ENCODE measurements around the gene HDLBP.
"Not testable (repeated sequence)": the region's sequence is repeated elsewhere in the genome, so short reads cannot be mapped to it uniquely, and the experiment has no call there.

The HDLBP gene

DNA sequence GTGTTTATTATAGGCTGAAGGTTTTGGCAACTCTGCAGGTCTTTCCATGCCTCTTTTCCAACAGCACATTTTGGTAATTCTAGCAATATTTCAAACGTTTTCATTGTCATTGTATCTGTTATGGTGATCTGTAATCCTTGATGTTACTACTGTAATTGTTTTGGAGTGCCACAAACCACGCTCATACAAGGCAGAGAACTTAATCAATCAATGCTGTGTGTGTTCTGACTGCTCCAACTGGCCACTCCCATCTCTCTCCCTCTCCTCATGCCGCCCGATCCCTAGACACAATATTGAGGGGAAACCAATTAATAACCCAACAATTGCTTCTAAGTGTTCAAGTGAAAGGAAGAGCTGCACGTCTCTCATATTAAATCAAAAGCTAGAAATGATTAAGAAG, 32.9 kb downstream of the HDLBP start:
- H3K9me3 Mint-ChIP-seq: peaks cover 1% of the 10 kb centered on the region
- H3K4me3 Mint-ChIP-seq: no peak overlapping the region
- H3K27ac Mint-ChIP-seq: peak overlapping the region; percentile 62
- H3K36me3 Mint-ChIP-seq (ENCODE audit: low read depth): peaks cover 23% of the 10 kb centered on the region
- peaks cover 37% of the 10 kb centered on the region for H3K4me1 Mint-ChIP-seq
- TF ChIP-seq, protein P1, sequence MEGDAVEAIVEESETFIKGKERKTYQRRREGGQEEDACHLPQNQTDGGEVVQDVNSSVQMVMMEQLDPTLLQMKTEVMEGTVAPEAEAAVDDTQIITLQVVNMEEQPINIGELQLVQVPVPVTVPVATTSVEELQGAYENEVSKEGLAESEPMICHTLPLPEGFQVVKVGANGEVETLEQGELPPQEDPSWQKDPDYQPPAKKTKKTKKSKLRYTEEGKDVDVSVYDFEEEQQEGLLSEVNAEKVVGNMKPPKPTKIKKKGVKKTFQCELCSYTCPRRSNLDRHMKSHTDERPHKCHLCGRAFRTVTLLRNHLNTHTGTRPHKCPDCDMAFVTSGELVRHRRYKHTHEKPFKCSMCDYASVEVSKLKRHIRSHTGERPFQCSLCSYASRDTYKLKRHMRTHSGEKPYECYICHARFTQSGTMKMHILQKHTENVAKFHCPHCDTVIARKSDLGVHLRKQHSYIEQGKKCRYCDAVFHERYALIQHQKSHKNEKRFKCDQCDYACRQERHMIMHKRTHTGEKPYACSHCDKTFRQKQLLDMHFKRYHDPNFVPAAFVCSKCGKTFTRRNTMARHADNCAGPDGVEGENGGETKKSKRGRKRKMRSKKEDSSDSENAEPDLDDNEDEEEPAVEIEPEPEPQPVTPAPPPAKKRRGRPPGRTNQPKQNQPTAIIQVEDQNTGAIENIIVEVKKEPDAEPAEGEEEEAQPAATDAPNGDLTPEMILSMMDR (IDR thresholded peaks at IDR 0.05): no peak
- no peaks in the 10 kb centered on the region for H3K27me3 Mint-ChIP-seq (ENCODE audit: low read depth, poor library complexity)
- DNase-seq: no peak

DNA sequence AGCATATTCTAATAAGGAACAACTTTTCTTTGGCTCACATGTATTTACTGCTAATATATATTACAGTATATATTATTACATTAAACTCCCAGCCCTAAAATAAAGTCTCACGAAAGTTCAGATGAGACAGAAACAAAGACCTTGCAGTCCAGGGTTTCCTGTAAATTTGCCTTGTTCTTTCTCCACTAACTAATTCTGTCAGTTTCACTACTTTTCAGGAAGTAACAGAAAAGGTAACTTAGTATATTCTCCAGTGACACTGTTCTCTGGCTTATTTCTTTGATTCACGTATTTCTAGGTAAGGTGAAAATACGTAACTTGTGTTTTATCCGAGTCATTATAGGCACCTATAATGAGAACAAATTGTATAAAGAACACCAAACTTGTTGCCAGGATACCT, 35.2 kb downstream of the HDLBP start:
- H3K4me1 Mint-ChIP-seq: peaks cover 29% of the 10 kb centered on the region
- peaks cover 38% of the 10 kb centered on the region for H3K36me3 Mint-ChIP-seq (ENCODE audit: low read depth)
- no peak overlapping the region for H3K4me3 Mint-ChIP-seq
- H3K27me3 Mint-ChIP-seq (ENCODE audit: low read depth, poor library complexity): no peaks in the 10 kb centered on the region
- peaks cover 24% of the 10 kb centered on the region for H3K9me3 Mint-ChIP-seq
- no peak for DNase-seq
- TF ChIP-seq, protein P1 (IDR thresholded peaks at IDR 0.05): no peak
- H3K27ac Mint-ChIP-seq: no peak overlapping the region

DNA sequence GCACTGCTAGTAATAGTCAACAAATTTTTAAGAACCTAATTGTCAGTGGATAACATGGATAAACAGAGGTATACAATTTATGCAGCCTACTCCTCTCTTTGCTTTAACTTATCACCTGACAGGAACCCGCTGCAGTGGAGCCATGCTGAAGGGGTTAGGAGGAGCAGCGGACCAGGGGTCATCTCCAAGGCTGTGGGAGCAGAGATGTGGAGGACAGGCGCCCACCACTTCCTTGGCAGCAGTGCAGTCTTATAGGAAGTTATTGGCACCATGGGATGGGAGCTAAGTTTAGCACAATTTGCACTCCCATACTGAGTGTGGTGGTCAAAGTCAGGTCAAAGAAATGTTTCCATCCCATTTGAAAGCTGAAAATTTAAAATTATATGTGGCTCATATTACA, 35.6 kb downstream of the HDLBP start:
- Mint-ChIP-seq H3K27me3 (ENCODE audit: low read depth, poor library complexity) (no peaks in the 10 kb centered on the region), H3K4me1 (peaks cover 28% of the 10 kb centered on the region), H3K9me3 (peaks cover 28% of the 10 kb centered on the region), H3K4me3 (no peak overlapping the region), H3K27ac (peak overlapping the region; percentile 12), H3K36me3 (ENCODE audit: low read depth) (peaks cover 40% of the 10 kb centered on the region)
- TF ChIP-seq, protein P1 (IDR thresholded peaks at IDR 0.05): no peak
- DNase-seq: no peak

DNA sequence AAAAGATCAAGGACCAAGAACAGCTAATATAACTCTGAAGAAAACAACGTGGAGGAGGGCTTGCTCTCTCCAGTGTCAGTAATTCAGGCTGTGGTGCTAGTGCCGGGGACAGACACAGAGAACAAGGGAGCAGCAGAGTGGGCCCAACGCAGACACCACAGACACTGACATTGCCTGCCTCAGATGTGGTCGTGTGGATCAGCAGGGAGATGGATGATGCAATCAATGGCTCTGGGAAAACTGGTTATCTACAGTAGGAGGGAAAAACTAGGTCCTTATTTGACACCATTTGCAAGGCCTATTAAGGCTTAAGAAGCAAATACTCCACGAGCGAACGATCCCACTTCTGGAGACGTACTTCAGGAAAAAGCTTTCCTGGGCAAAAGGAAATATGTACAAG, 36.1 kb downstream of the HDLBP start:
- Mint-ChIP-seq H3K9me3 (peaks cover 31% of the 10 kb centered on the region), H3K27me3 (ENCODE audit: low read depth, poor library complexity) (no peaks in the 10 kb centered on the region), H3K27ac (peak overlapping the region; percentile 68), H3K4me1 (peaks cover 28% of the 10 kb centered on the region), H3K36me3 (ENCODE audit: low read depth) (peaks cover 44% of the 10 kb centered on the region), H3K4me3 (no peak overlapping the region)
- no peak for DNase-seq
- TF ChIP-seq, protein P1 (IDR thresholded peaks at IDR 0.05): no peak

DNA sequence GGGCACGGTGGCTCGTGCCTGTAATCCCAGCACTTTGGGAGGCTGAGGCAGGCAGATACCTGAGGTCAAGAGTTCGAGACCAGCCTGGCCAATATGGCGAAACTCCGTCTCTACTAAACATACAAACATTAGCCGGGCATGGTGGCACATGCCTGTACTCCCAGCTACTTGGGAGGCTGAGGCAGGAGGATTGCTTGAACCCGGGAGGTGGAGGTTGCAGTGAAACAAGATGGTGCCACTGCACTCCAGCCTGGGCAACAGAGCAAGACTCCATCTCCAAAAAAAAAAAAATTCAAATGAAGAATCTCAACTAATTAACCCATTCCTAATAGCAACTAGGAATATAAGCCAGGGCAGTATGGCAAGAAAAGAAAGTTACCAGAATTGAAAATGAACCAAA, 37.2 kb downstream of the HDLBP start:
- DNase-seq; H3K27me3 Mint-ChIP-seq (ENCODE audit: low read depth, poor library complexity); H3K27ac Mint-ChIP-seq; H3K4me3 Mint-ChIP-seq: not testable (repeated sequence)
- peaks cover 31% of the 10 kb centered on the region for H3K4me1 Mint-ChIP-seq
- peaks cover 45% of the 10 kb centered on the region for H3K36me3 Mint-ChIP-seq (ENCODE audit: low read depth)
- H3K9me3 Mint-ChIP-seq: peaks cover 35% of the 10 kb centered on the region

DNA sequence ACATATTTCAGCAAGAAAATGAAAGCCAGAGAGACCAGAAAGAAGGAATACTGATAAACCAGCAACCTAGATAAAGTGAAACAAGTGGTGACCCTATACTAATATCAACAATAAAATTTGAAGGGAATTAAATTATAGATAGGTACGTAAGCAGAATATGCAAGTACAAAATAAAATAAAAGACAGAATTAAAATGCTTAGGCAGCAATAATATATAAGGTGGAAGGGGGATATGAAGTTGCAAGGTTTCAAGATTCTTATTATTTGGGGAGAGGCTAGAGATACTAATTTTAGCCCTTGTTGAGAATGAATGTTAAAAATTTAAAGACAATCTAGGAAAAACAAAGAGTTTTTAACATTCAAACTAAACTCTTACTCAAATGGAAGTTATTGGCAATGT, 39.6 kb downstream of the HDLBP start:
- Mint-ChIP-seq H3K4me3 (no peak overlapping the region), H3K27me3 (ENCODE audit: low read depth, poor library complexity) (no peaks in the 10 kb centered on the region), H3K9me3 (peaks cover 35% of the 10 kb centered on the region), H3K36me3 (ENCODE audit: low read depth) (peaks cover 45% of the 10 kb centered on the region), H3K4me1 (peaks cover 32% of the 10 kb centered on the region), H3K27ac (no peak overlapping the region)
- TF ChIP-seq, protein P1 (IDR thresholded peaks at IDR 0.05): no peak
- no peak for DNase-seq

Measured in nephron progenitor cell (in vitro differentiated cells).